Thyroid gland (tissue), 4 donors: ENCODE data around the gene LRGUK. TPM values are rescaled to one million over a fixed set of nuclear protein-coding genes. Genes with fewer than 3 reads are reported as not detected.

Experiments
- DNase-seq, 2 donors: peaks; one replicate each; pipeline ENCODE4 v3.0.0-alpha.2; 2019
- H3K27ac ChIP-seq, 3 donors: fragments of 200-600 bp; sonication (generic); 1 replicate in 2 of 3; 2 replicates in 1 of 3; pipeline ENCODE4 v1.5.1; 2016 to 2019; ENCODE audit warnings: mild to moderate bottlenecking in 1 of 3, moderate library complexity in 1 of 3
- H3K27me3 ChIP-seq: fragments of 200-600 bp; sonication (generic); one replicate; pipeline ENCODE4 v1.5.1; 2019
- H3K36me3 ChIP-seq, 2 donors: fragments of 200-600 bp; sonication (generic); one replicate each; pipeline ENCODE4 v1.5.1; 2016 to 2019
- H3K4me1 ChIP-seq, 2 donors: fragments of 200-600 bp; sonication (generic); one replicate each; pipeline ENCODE4 v1.5.1; 2017 to 2019
- H3K4me3 ChIP-seq, 3 donors: fragments of 200-600 bp; sonication (generic); replicated peaks in 1 of 3; 1 replicate in 2 of 3; 2 replicates in 1 of 3; pipeline ENCODE4 v1.5.1; 2016; ENCODE audit warnings: mild to moderate bottlenecking in 1 of 3
- H3K9me3 ChIP-seq: fragments of 200-600 bp; sonication (generic); one replicate; pipeline ENCODE4 v1.5.1; 2017
- CTCF ChIP-seq, 6 experiments: fragments of 200-600 bp in 3 of 6; fragments of 450-650 bp in 3 of 6; sonication (generic) in 3 of 6; IDR thresholded peaks; one replicate each; pipeline ENCODE4 v1.5.1; 2016 to 2019; ENCODE audit warnings: antibody characterized with exemption in 6 of 6, mild to moderate bottlenecking in 2 of 6, inconsistent platforms in 1 of 6, moderate library complexity in 1 of 6
- POLR2A ChIP-seq, 2 donors: fragments of 450-650 bp; IDR thresholded peaks; one replicate each; pipeline ENCODE4 v1.6.1; 2017; ENCODE audit warnings: antibody characterized with exemption in 2 of 2, mild to moderate bottlenecking in 2 of 2, moderate library complexity in 1 of 2
- WGBS, 2 donors: methylation state at CpG; one replicate each; pipeline ENCODE4 v1.1.5; 2017; 5-methylcytosine and 5-hydroxymethylcytosine counted together
- intact Hi-C: fragments of 100-400 bp; cut with DNase I; formaldehyde crosslinking; loops from one replicate; pipeline ENCODE4 v1.15.1; 2023
- total RNA-seq, 4 donors: library from RNA; depleted of rRNA; stranded (reverse); fragments of >200 nt; gene quantifications; one replicate each; pipeline ENCODE4 v1.2.3, GENCODE V29; 2016

LRGUK gene
- total RNA-seq, 4 donors from 2014 or later, result 0.67 to 3.7 (median 2.7) TPM

DNA sequence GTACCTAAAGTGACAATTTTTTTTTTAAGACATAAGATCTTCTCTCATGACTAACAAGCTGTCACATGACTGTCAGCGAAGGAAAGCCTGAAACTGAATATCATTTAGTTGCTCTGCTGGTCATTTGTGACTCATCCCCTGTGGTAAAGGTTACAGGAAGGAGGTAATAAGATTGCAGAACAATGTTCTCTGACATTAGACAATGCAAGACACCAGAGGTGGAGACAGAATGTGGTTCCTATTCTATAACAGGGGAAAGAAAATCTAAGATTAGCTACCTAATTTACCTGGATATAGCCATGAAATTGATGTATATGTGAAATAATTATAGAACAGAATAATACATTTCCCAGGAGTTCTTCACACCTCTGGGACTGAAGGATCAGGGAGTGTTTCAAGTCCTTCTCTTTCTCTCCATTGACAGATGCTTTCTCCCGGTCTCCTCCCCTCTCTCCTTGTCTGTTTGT, 47.7 kb downstream of the LRGUK start:
- Histone ChIP-seq H3K27me3 (no peaks in the 10 kb centered on the region), H3K9me3 (no peaks in the 10 kb centered on the region), H3K36me3 (no peaks in the 10 kb centered on the region), H3K27ac (no peak overlapping the region), H3K4me1 (no peaks in the 10 kb centered on the region), H3K4me3 (no peak overlapping the region)
- intact Hi-C loops, result no loop called here
- WGBS, 2 donors, result 67 to 74% methylated on average over 2 of the region's 2 CpGs
- DNase-seq, result no peak
- TF ChIP-seq POLR2A (IDR thresholded peaks at IDR 0.05) (no peak), CTCF (IDR thresholded peaks at IDR 0.05) (no peak)

GRCh38 chr7:134175334-134176036, 48.3 kb downstream of the LRGUK start:
- Histone ChIP-seq H3K27ac (no peak overlapping the region), H3K4me1 (no peaks in the 10 kb centered on the region), H3K36me3 (no peaks in the 10 kb centered on the region), H3K4me3 (no peak overlapping the region), H3K27me3 (no peaks in the 10 kb centered on the region), H3K9me3 (no peaks in the 10 kb centered on the region)
- intact Hi-C loops, result no loop called here
- 90 to 92% methylated on average over 6 of the region's 6 CpGs for WGBS, 2 donors
- TF ChIP-seq POLR2A (IDR thresholded peaks at IDR 0.05) (no peak), CTCF (IDR thresholded peaks at IDR 0.05) (no peak)
- DNase-seq, result no peak

- Histone ChIP-seq H3K27me3 (no peaks in the 10 kb centered on the region), H3K4me1 (no peaks in the 10 kb centered on the region), H3K9me3 (no peaks in the 10 kb centered on the region), H3K36me3 (no peaks in the 10 kb centered on the region), H3K4me3 (no peak overlapping the region), H3K27ac (no peak overlapping the region)
- TF ChIP-seq CTCF (IDR thresholded peaks at IDR 0.05) (no peak), POLR2A (IDR thresholded peaks at IDR 0.05) (no peak)
- 87 to 91% methylated on average over 4 of the region's 4 CpGs for WGBS, 2 donors
- no peak for DNase-seq
- intact Hi-C loops, result no loop called here
Observed at GRCh38 chr7:134176037-134176350, 48.9 kb downstream of the LRGUK start.

GRCh38 chr7:134179036-134180011, 52.2 kb downstream of the LRGUK start:
- H3K9me3 ChIP-seq, result no peaks in the 10 kb centered on the region
- no peaks in the 10 kb centered on the region for H3K27me3 ChIP-seq
- intact Hi-C loops, result no loop called here
- no peak for TF ChIP-seq POLR2A (IDR thresholded peaks at IDR 0.05)
- TF ChIP-seq CTCF (IDR thresholded peaks at IDR 0.05), result no peak
- H3K4me1 ChIP-seq, result no peaks in the 10 kb centered on the region
- WGBS, 2 donors, result 87 to 91% methylated on average over 6 of the region's 6 CpGs
- no peak overlapping the region for H3K27ac ChIP-seq
- no peak overlapping the region for H3K4me3 ChIP-seq
- no peaks in the 10 kb centered on the region for H3K36me3 ChIP-seq
- no peak for DNase-seq

GRCh38 chr7:134180376-134180775, 53.2 kb downstream of the LRGUK start:
- no peaks in the 10 kb centered on the region for H3K9me3 ChIP-seq
- 88 to 97% methylated on average over 1 of the region's 1 CpG for WGBS, 2 donors
- H3K4me1 ChIP-seq, result no peaks in the 10 kb centered on the region
- no peak for DNase-seq
- no peaks in the 10 kb centered on the region for H3K36me3 ChIP-seq
- H3K27ac ChIP-seq, result no peak overlapping the region
- no peak overlapping the region for H3K4me3 ChIP-seq
- no peak for TF ChIP-seq CTCF (IDR thresholded peaks at IDR 0.05)
- TF ChIP-seq POLR2A (IDR thresholded peaks at IDR 0.05), result no peak
- no peaks in the 10 kb centered on the region for H3K27me3 ChIP-seq
- intact Hi-C loops, result no loop called here
